HepG2 (cell line): ENCODE results near the gene MYO5B. TPM values are rescaled to one million over a fixed set of nuclear protein-coding genes. Genes with fewer than 3 reads are reported as not detected.

Source experiments
- NFKBIZ ChIP-seq: IDR thresholded peaks from 2 replicates; pipeline ENCODE4 v1.6.1; 2018; ENCODE audit warnings: missing genetic modification reagents, missing compliant biosample characterization
- PAWR ChIP-seq: sonication (generic); formaldehyde crosslinking; IDR thresholded peaks from 2 replicates; pipeline ENCODE4 v1.4.0; 2020; ENCODE audit warnings: missing genetic modification reagents, mild to moderate bottlenecking, borderline replicate concordance
- RFX5 ChIP-seq: IDR thresholded peaks from 2 replicates; pipeline ENCODE4 v1.6.1; 2011; ENCODE audit warnings: low read depth, low read length, improper control_type of control experiment
- SMAD1 ChIP-seq: sonication (generic); formaldehyde crosslinking; IDR thresholded peaks from 2 replicates; pipeline ENCODE4 v1.4.0; 2020; ENCODE audit warnings: missing genetic modification reagents, low read depth, mild to moderate bottlenecking, borderline replicate concordance
- ZNF17 ChIP-seq: sonication (generic); formaldehyde crosslinking; IDR thresholded peaks from 2 replicates; pipeline ENCODE4 v1.5.0; 2020; ENCODE audit warnings: mild to moderate bottlenecking, missing genetic modification reagents
- ZNF235 ChIP-seq: sonication (generic); formaldehyde crosslinking; IDR thresholded peaks from 2 replicates; pipeline ENCODE4 v1.8.1; 2023; ENCODE audit warnings: mild to moderate bottlenecking, missing genetic modification reagents, borderline replicate concordance
- ZSCAN21 ChIP-seq: sonication (generic); formaldehyde crosslinking; IDR thresholded peaks from 2 replicates; pipeline ENCODE4 v1.8.0; 2022; ENCODE audit warnings: mild to moderate bottlenecking, missing genetic modification reagents, moderate library complexity, borderline replicate concordance
- polyA plus RNA-seq, 8 experiments: library from polyadenylated mRNA; depleted of rRNA in 3 of 8; stranded (reverse) in 7 of 8; unstranded in 1 of 8; fragments of >200 nt; fragmentation: Illumina TruSeq in 4 of 8; extraction: Trizol in 4 of 8; gene quantifications; 2 replicates each; pipeline versions ENCODE4 v1.2.1 to v1.2.3, GENCODE V29; 2011 to 2016; ENCODE audit warnings: low read depth in 4 of 8, missing spikeins in 1 of 8, mixed read lengths in 1 of 8; ENCODE audit not compliant: insufficient read depth in 1 of 8
- total RNA-seq, 5 experiments: library from RNA; depleted of rRNA; stranded (reverse); fragments of >200 nt; fragmentation: Illumina TruSeq; extraction: Trizol; gene quantifications; 2 replicates each; pipeline ENCODE4 v1.2.3, GENCODE V29; 2016; ENCODE audit warnings: low read depth in 1 of 5
- TF ChIP-seq, protein P1 (sequence below): sonication (generic); formaldehyde crosslinking; IDR thresholded peaks from 2 replicates; pipeline ENCODE4 v1.9.0; 2021; ENCODE audit warnings: missing genetic modification reagents, mild to moderate bottlenecking, borderline replicate concordance
- TF ChIP-seq, protein P2 (sequence below): sonication (generic); formaldehyde crosslinking; IDR thresholded peaks from 2 replicates; pipeline ENCODE4 v1.5.1; 2020; ENCODE audit warnings: mild to moderate bottlenecking, missing genetic modification reagents, moderate library complexity

Gene MYO5B
- total and polyA plus RNA-seq, 2 of the 13 experiments (the other 11 are each of a cell fraction or from before 2014, with no cell fraction given) = 13.1 to 24.0 TPM

DNA sequence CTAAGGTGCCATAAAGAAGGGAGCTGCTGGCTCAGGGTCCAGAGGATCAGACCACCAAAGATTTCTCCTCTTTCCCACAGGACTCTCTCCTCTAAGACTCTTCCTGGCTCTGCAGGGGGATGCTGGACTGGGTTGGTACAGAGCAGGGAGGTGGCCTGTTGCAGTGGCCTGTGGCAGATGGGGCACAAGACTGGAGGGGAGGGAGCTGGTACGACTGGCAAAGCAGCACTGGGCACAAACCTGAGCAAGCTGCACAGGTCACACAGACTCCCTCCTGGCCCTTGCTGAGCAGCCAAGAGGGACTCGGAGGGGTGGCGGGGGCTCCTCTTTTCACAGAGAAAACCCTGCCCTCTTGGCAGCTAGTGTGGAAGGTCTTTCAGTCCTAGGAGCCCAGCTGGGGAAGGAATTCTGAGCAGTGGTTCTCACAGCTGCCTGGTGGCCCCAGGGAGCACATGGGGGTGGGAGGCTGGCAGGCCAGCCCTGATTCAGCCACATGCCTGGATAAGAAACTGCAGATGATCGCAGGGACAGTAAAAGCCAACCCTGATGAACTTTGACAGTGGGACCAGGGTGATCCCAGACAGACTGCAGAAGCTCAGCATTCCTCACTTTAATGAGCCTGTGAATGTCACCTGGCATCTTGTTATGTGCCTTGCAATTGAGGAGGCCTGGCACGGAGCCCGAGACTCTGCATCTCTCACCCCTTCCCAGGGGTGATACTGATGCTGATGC, 349.2 kb downstream of the MYO5B start (continued):
- TF ChIP-seq SMAD1 (CRISPR knock-in tag) (no peak), RFX5 (no peak), ZSCAN21 (CRISPR knock-in tag) (no peak), NFKBIZ (no peak), ZNF17 (CRISPR knock-in tag) (no peak), PAWR (CRISPR knock-in tag) (no peak), ZNF235 (CRISPR knock-in tag) (no peak)
- TF ChIP-seq, protein P1, sequence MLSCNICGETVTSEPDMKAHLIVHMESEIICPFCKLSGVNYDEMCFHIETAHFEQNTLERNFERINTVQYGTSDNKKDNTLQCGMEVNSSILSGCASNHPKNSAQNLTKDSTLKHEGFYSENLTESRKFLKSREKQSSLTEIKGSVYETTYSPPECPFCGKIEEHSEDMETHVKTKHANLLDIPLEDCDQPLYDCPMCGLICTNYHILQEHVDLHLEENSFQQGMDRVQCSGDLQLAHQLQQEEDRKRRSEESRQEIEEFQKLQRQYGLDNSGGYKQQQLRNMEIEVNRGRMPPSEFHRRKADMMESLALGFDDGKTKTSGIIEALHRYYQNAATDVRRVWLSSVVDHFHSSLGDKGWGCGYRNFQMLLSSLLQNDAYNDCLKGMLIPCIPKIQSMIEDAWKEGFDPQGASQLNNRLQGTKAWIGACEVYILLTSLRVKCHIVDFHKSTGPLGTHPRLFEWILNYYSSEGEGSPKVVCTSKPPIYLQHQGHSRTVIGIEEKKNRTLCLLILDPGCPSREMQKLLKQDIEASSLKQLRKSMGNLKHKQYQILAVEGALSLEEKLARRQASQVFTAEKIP (CRISPR knock-in tag) = no peak
- TF ChIP-seq, protein P2, sequence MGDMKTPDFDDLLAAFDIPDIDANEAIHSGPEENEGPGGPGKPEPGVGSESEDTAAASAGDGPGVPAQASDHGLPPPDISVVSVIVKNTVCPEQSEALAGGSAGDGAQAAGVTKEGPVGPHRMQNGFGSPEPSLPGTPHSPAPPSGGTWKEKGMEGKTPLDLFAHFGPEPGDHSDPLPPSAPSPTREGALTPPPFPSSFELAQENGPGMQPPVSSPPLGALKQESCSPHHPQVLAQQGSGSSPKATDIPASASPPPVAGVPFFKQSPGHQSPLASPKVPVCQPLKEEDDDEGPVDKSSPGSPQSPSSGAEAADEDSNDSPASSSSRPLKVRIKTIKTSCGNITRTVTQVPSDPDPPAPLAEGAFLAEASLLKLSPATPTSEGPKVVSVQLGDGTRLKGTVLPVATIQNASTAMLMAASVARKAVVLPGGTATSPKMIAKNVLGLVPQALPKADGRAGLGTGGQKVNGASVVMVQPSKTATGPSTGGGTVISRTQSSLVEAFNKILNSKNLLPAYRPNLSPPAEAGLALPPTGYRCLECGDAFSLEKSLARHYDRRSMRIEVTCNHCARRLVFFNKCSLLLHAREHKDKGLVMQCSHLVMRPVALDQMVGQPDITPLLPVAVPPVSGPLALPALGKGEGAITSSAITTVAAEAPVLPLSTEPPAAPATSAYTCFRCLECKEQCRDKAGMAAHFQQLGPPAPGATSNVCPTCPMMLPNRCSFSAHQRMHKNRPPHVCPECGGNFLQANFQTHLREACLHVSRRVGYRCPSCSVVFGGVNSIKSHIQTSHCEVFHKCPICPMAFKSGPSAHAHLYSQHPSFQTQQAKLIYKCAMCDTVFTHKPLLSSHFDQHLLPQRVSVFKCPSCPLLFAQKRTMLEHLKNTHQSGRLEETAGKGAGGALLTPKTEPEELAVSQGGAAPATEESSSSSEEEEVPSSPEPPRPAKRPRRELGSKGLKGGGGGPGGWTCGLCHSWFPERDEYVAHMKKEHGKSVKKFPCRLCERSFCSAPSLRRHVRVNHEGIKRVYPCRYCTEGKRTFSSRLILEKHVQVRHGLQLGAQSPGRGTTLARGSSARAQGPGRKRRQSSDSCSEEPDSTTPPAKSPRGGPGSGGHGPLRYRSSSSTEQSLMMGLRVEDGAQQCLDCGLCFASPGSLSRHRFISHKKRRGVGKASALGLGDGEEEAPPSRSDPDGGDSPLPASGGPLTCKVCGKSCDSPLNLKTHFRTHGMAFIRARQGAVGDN (CRISPR knock-in tag) = no peak
